Mesangial cell (primary cell): ENCODE measurements around the gene LRP8. TPM values are rescaled to one million over a fixed set of nuclear protein-coding genes. Genes with fewer than 3 reads are reported as not detected.

Experiments
- total RNA-seq: library from RNA; depleted of rRNA; stranded (reverse); fragments of >200 nt; gene quantifications from 2 replicates; pipeline ENCODE4 v1.2.3, GENCODE V29; 2015

The LRP8 gene
- 11.2 and 27.2 TPM in 2 replicates for total RNA-seq

GRCh38 chr1:53328009-53328461, at the start of gene LRP8:
TSS of gene LRP8 (minus strand) at chr1:53328070. CDS start at chr1:53327912, 158 bp downstream.

GRCh38 chr1:53238197-53239155, 89.4 kb downstream of the LRP8 start, which contains the start of gene MAGOH:
TSS of gene MAGOH (minus strand) at chr1:53238518. CDS start at chr1:53238448, 70 bp downstream.

GRCh38 chr1:53220171-53220961, 107.5 kb downstream of the LRP8 start, which contains the start of gene CZIB:
TSS of gene CZIB (minus strand) at chr1:53220634. CDS start at chr1:53220575, 59 bp downstream.

GRCh38 chr1:53196485-53197290, 131.2 kb downstream of the LRP8 start, which contains the start of gene CPT2:
TSS of gene CPT2 (plus strand) at chr1:53196824. CDS start at chr1:53196944, 120 bp downstream.

Other genes starting within 250 kb of the LRP8 start
- not detected in 2 replicates for gene SLC1A7, start 185.4 kb downstream of the LRP8 start, total RNA-seq
- gene CPT2, start 131.2 kb downstream of the LRP8 start, total RNA-seq: 15.8 and 19.1 TPM in 2 replicates
- gene CZIB, start 107.4 kb downstream of the LRP8 start, total RNA-seq: 44.1 and 49.0 TPM in 2 replicates
- gene MAGOH, start 89.6 kb downstream of the LRP8 start, total RNA-seq: 15.1 and 28.7 TPM in 2 replicates
- not detected in 2 replicates for gene DMRTB1, start 131.3 kb upstream of the LRP8 start, total RNA-seq